GM18861 (cell line): ENCODE results near the gene TMIGD3.

Experiments
- ATAC-seq: cut with Tn5 transposase; IDR thresholded peaks from one replicate; pipeline ENCODE4 v1.9.1; 2021; ENCODE audit not compliant: unreplicated experiment

The TMIGD3 gene

GRCh38 chr1:111476214-111476613, 27.2 kb downstream of the TMIGD3 start:
- ATAC-seq: no peak

GRCh38 chr1:111475701-111476100, 27.7 kb downstream of the TMIGD3 start:
- ATAC-seq: peak; percentile 44

- no peak for ATAC-seq
Observed at GRCh38 chr1:111474521-111474920, 28.9 kb downstream of the TMIGD3 start.

- no peak for ATAC-seq
Observed at GRCh38 chr1:111474106-111474505, 29.3 kb downstream of the TMIGD3 start.

- no peak for ATAC-seq
Observed at GRCh38 chr1:111471538-111471937, 31.9 kb downstream of the TMIGD3 start.

- peak; percentile 46 for ATAC-seq
Observed at GRCh38 chr1:111471012-111471411, 32.4 kb downstream of the TMIGD3 start.

- ATAC-seq: no peak
Observed at GRCh38 chr1:111470596-111470995, 32.8 kb downstream of the TMIGD3 start.

GRCh38 chr1:111469539-111469938, 33.9 kb downstream of the TMIGD3 start:
- no peak for ATAC-seq

- no peak for ATAC-seq
Observed at GRCh38 chr1:111468717-111469100, 34.7 kb downstream of the TMIGD3 start.

GRCh38 chr1:111467865-111468716, 35.3 kb downstream of the TMIGD3 start:
- no peak for ATAC-seq

- ATAC-seq: no peak
Observed at GRCh38 chr1:111466480-111466879, 37.0 kb downstream of the TMIGD3 start.

GRCh38 chr1:111465754-111466153, 37.7 kb downstream of the TMIGD3 start:
- no peak for ATAC-seq

GRCh38 chr1:111463029-111463683, 40.3 kb downstream of the TMIGD3 start:
- no peak for ATAC-seq

- ATAC-seq: no peak
Observed at GRCh38 chr1:111462370-111463028, 40.9 kb downstream of the TMIGD3 start.

- no peak for ATAC-seq
Observed at GRCh38 chr1:111461765-111462164, 41.7 kb downstream of the TMIGD3 start.

GRCh38 chr1:111455642-111456031, 47.8 kb downstream of the TMIGD3 start:
- ATAC-seq: no peak

- ATAC-seq: no peak
Observed at GRCh38 chr1:111454859-111455641, 48.4 kb downstream of the TMIGD3 start.

GRCh38 chr1:111453706-111454105, 49.7 kb downstream of the TMIGD3 start:
- ATAC-seq: no peak

GRCh38 chr1:111452581-111452980, 50.9 kb downstream of the TMIGD3 start:
- no peak for ATAC-seq

GRCh38 chr1:111450185-111450584, 53.2 kb downstream of the TMIGD3 start:
- ATAC-seq: no peak

- no peak for ATAC-seq
Observed at GRCh38 chr1:111449703-111450017, 53.8 kb downstream of the TMIGD3 start.
